WTC11 (cell line): ENCODE measurements around the gene GRIK2. TPM values are rescaled to one million over a fixed set of nuclear protein-coding genes. Genes with fewer than 3 reads are reported as not detected.

Experiments used
- ATAC-seq: fragments of 200-7000 bp; cut with Tn5 transposase; 2 replicates; pipeline ENCODE4 v1.10.0; 2021; ENCODE audit warnings: mild to moderate bottlenecking, moderate library complexity
- CTCF ChIA-PET: fragments of 300-600 bp; sonication (Branson Sonifier 250); formaldehyde crosslinking; loops from one replicate; lab custom pipeline; 2021; ENCODE audit warnings: antibody characterized with exemption; lab: Charles Lee
- POLR2A ChIA-PET: fragments of 350-600 bp; sonication (Branson Sonifier 250); formaldehyde crosslinking; loops from one replicate; lab custom pipeline; 2021; ENCODE audit warnings: antibody characterized with exemption; lab: Charles Lee
- DNase-seq: peaks from one replicate; pipeline ENCODE4 v3.0.0; 2021; ENCODE audit warnings: low spot score
- H3K27ac Mint-ChIP-seq: 2 replicates; pipeline ENCODE4 v1.8.0; 2021; ENCODE audit warnings: mixed read lengths
- H3K27me3 Mint-ChIP-seq: 2 replicates; pipeline ENCODE4 v1.8.0; 2021; ENCODE audit warnings: low read depth, mild to moderate bottlenecking, moderate library complexity, mixed read lengths
- H3K36me3 Mint-ChIP-seq: 2 replicates; pipeline ENCODE4 v1.8.0; 2021; ENCODE audit warnings: mixed read lengths
- H3K4me1 Mint-ChIP-seq: 2 replicates; pipeline ENCODE4 v1.8.0; 2022; ENCODE audit warnings: mixed read lengths
- H3K4me3 Mint-ChIP-seq: 2 replicates; pipeline ENCODE4 v1.8.0; 2021; ENCODE audit warnings: mild to moderate bottlenecking, moderate library complexity, mixed read lengths
- H3K9me3 Mint-ChIP-seq: 2 replicates; pipeline ENCODE4 v1.8.0; 2021; ENCODE audit warnings: mixed read lengths
- CREM ChIP-seq: sonication (generic); formaldehyde crosslinking; IDR thresholded peaks from 2 replicates; pipeline ENCODE4 v1.8.1; 2022; ENCODE audit warnings: mild to moderate bottlenecking, missing genetic modification reagents, moderate library complexity
- ELF4 ChIP-seq: sonication (generic); formaldehyde crosslinking; IDR thresholded peaks from 2 replicates; pipeline ENCODE4 v1.8.1; 2022; ENCODE audit warnings: low read depth, mild to moderate bottlenecking, moderate library complexity, missing genetic modification reagents
- JAZF1 ChIP-seq: fragments of 250-450 bp; sonication (Bioruptor Pico); IDR thresholded peaks from 2 replicates; pipeline ENCODE4 v1.9.0; 2021; ENCODE audit warnings: moderate library complexity, mild to moderate bottlenecking, inconsistent platforms
- SOX15 ChIP-seq: fragments of 250-450 bp; sonication (Bioruptor Pico); IDR thresholded peaks from 2 replicates; pipeline ENCODE4 v1.9.0; 2021; ENCODE audit warnings: mild to moderate bottlenecking
- SP1 ChIP-seq: sonication (generic); formaldehyde crosslinking; conservative IDR thresholded peaks from 2 replicates; pipeline ENCODE4 v1.8.1; 2022; ENCODE audit warnings: missing genetic modification reagents
- TEAD4 ChIP-seq: sonication (generic); formaldehyde crosslinking; IDR thresholded peaks from 2 replicates; pipeline ENCODE4 v1.8.0; 2022; ENCODE audit warnings: mild to moderate bottlenecking, missing genetic modification reagents
- ZNF121 ChIP-seq: sonication (generic); formaldehyde crosslinking; IDR thresholded peaks from 2 replicates; pipeline ENCODE4 v1.8.0; 2023; ENCODE audit warnings: missing genetic modification reagents
- ZNF219 ChIP-seq: sonication (generic); formaldehyde crosslinking; IDR thresholded peaks from 2 replicates; pipeline ENCODE4 v1.8.0; 2023; ENCODE audit warnings: missing genetic modification reagents, mild to moderate bottlenecking, borderline replicate concordance
- total RNA-seq: library from RNA; stranded (reverse); gene quantifications from 3 replicates; pipeline ENCODE4 v1.2.3, GENCODE V29; 2021
- TF ChIP-seq, protein P1 (sequence below): sonication (generic); formaldehyde crosslinking; IDR thresholded peaks from 2 replicates; pipeline ENCODE4 v1.8.1; 2022; ENCODE audit warnings: low read depth, missing genetic modification reagents, borderline replicate concordance
- TF ChIP-seq, protein P2 (sequence below): fragments of 200-600 bp; IDR thresholded peaks from 2 replicates; pipeline ENCODE4 v1.8.0; 2022; ENCODE audit warnings: antibody characterized with exemption
- TF ChIP-seq, protein P3 (sequence below): sonication (generic); formaldehyde crosslinking; IDR thresholded peaks from 2 replicates; pipeline ENCODE4 v1.8.1; 2022; ENCODE audit warnings: missing genetic modification reagents, borderline replicate concordance
- TF ChIP-seq, protein P4 (sequence below): sonication (generic); formaldehyde crosslinking; IDR thresholded peaks from 2 replicates; pipeline ENCODE4 v1.8.0; 2023; ENCODE audit warnings: mild to moderate bottlenecking, missing genetic modification reagents
- TF ChIP-seq, protein P5 (sequence below): fragments of 250-450 bp; sonication (Bioruptor Pico); conservative IDR thresholded peaks from 2 replicates; pipeline ENCODE4 v1.9.0; 2021; ENCODE audit warnings: mild to moderate bottlenecking
- TF ChIP-seq, protein P6 (sequence below): sonication (generic); formaldehyde crosslinking; IDR thresholded peaks from 2 replicates; pipeline ENCODE4 v1.8.0; 2022; ENCODE audit warnings: missing genetic modification reagents

Gene GRIK2
- total RNA-seq, 1 experiment from 2014 or later = 2.7 TPM

DNA sequence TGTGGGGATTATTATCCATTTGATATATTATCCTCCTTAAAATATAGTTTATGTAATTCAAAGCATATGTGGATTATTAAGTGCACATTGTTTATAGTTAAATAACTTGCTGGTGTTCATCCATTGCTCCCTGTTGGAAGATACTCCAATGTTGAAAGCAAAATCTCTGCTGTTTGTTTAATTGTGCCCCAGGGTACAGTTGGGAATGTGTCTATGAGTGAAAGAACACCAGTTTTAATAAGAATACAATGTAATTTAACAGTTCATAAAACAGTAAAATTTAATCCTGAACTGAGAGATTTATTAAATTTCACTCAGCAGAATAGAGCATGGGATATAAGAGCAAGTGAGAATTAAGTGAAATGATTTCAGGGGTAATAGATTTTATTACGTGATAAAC lies 364.9 kb downstream of the GRIK2 start (continued):
- TF ChIP-seq ZNF219 (no peak), CREM (CRISPR knock-in tag) (no peak), JAZF1 (CRISPR knock-in tag) (no peak)
- TF ChIP-seq, protein P1, sequence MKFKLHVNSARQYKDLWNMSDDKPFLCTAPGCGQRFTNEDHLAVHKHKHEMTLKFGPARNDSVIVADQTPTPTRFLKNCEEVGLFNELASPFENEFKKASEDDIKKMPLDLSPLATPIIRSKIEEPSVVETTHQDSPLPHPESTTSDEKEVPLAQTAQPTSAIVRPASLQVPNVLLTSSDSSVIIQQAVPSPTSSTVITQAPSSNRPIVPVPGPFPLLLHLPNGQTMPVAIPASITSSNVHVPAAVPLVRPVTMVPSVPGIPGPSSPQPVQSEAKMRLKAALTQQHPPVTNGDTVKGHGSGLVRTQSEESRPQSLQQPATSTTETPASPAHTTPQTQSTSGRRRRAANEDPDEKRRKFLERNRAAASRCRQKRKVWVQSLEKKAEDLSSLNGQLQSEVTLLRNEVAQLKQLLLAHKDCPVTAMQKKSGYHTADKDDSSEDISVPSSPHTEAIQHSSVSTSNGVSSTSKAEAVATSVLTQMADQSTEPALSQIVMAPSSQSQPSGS (CRISPR knock-in tag) = no peak

DNA sequence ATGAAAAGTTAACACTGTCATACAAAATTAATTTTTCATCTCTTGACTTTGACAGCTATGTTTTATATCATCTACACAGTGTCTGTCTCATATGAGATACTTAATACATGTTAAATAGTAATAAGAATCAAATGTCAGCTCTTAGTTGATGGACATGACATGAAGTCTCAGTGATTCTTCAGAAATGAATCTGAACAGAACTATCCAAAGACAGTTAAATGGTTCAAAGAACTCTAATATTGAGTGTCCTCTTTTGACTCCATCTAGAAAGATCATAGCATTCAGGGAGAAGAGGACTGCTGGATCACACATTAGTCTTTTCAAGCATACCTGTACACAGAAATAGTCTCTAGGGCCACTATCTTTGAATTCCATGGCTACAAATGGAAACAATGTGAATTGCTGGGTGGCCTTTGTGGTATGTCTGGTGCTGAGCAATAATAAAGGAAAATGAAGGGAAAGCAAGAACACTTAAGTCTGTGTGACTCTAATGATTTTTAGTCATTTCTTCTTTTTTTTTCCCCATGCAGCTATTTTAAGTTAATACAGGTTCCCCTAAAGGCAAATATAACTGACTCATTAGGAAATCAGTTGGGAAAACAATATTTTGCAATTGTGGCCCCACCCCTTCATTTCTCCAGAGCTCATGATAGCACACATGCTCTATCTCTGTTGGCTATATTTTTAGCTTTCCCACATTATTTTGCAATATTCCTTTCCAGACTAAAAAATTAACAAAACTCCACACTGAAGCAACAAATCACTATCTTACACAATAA lies 367.5 kb downstream of the GRIK2 start:
- no peak overlapping the region for H3K27ac Mint-ChIP-seq
- CTCF ChIA-PET = no interaction called here

DNA sequence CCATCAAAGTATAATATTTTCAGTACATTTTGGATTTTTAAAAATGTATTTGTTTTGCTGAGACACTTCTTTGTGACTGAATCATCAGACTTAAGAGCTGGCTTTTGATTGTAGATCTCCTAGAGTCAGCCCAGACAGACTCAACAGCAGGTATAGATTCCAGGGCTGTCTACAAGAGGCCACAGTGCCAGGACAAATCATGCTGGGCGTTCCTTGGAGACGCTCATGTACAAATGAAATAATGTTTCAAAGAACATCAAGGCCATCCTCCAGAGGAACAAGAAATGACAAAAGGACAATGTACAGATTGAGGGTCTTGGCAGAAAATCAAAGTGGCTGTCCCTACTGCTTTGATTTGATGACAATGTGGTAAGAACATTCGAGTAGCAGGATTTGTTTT lies 369.3 kb downstream of the GRIK2 start:
- DNase-seq (no peak), ATAC-seq (no peak; the same call in 1 of the 2 replicates)
- H3K27ac Mint-ChIP-seq = peak overlapping the region; percentile 47
- ChIA-PET POLR2A (no interaction called here), CTCF (interaction anchor here (0.6 kb wide), 1 partner anchor 10 kb away, joined by 5 read pairs; no protein-coding TSS in a partner anchor)
- H3K4me3 Mint-ChIP-seq = no peak overlapping the region
- TF ChIP-seq ZNF121 (CRISPR knock-in tag) (no peak), ELF4 (CRISPR knock-in tag) (no peak)
- TF ChIP-seq, protein P2, sequence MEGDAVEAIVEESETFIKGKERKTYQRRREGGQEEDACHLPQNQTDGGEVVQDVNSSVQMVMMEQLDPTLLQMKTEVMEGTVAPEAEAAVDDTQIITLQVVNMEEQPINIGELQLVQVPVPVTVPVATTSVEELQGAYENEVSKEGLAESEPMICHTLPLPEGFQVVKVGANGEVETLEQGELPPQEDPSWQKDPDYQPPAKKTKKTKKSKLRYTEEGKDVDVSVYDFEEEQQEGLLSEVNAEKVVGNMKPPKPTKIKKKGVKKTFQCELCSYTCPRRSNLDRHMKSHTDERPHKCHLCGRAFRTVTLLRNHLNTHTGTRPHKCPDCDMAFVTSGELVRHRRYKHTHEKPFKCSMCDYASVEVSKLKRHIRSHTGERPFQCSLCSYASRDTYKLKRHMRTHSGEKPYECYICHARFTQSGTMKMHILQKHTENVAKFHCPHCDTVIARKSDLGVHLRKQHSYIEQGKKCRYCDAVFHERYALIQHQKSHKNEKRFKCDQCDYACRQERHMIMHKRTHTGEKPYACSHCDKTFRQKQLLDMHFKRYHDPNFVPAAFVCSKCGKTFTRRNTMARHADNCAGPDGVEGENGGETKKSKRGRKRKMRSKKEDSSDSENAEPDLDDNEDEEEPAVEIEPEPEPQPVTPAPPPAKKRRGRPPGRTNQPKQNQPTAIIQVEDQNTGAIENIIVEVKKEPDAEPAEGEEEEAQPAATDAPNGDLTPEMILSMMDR = no peak
- H3K27me3 Mint-ChIP-seq = no peaks in the 10 kb centered on the region
- H3K4me1 Mint-ChIP-seq = peaks cover 58% of the 10 kb centered on the region
- H3K9me3 Mint-ChIP-seq = no peaks in the 10 kb centered on the region
- no peaks in the 10 kb centered on the region for H3K36me3 Mint-ChIP-seq

More for the DNA sequence above, 367.5 kb downstream of the GRIK2 start:
- Mint-ChIP-seq H3K27me3 (no peaks in the 10 kb centered on the region), H3K9me3 (no peaks in the 10 kb centered on the region), H3K4me3 (no peak overlapping the region), H3K36me3 (no peaks in the 10 kb centered on the region), H3K4me1 (peaks cover 47% of the 10 kb centered on the region)
- POLR2A ChIA-PET = no interaction called here
- TF ChIP-seq, protein P3, sequence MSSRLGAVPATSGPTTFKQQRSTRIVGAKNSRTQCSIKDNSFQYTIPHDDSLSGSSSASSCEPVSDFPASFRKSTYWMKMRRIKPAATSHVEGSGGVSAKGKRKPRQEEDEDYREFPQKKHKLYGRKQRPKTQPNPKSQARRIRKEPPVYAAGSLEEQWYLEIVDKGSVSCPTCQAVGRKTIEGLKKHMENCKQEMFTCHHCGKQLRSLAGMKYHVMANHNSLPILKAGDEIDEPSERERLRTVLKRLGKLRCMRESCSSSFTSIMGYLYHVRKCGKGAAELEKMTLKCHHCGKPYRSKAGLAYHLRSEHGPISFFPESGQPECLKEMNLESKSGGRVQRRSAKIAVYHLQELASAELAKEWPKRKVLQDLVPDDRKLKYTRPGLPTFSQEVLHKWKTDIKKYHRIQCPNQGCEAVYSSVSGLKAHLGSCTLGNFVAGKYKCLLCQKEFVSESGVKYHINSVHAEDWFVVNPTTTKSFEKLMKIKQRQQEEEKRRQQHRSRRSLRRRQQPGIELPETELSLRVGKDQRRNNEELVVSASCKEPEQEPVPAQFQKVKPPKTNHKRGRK = 0 out of 2 replicates have a peak, but pooled peaks have one; percentile 5
- TF ChIP-seq SP1 (CRISPR knock-in tag) = no peak
- ATAC-seq = no peak; the same call in 1 of the 2 replicates
- DNase-seq = no peak

DNA sequence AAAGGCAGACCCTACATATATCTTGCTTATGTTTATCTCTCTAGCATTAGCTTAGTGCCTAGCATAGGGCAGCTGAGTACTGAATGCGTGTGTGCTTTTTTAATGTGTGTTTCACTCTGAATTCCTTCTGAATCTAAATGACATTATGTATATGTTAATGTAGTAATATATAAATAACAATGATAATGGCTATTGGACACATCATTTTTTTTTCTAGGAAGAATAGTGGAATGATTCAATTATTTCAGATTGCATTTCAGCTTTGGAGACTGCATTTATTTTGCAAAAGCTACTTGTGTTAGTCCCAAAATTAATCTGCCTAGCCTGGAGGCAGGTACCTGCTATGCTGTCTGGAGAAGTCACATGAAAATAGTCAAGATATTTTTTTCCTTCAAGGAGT lies 371.8 kb downstream of the GRIK2 start:
- H3K9me3 Mint-ChIP-seq = no peaks in the 10 kb centered on the region
- ATAC-seq (no peak), DNase-seq (no peak)
- ChIA-PET CTCF (no interaction called here), POLR2A (no interaction called here)
- H3K4me3 Mint-ChIP-seq = no peak overlapping the region
- H3K27ac Mint-ChIP-seq = no peak overlapping the region
- H3K36me3 Mint-ChIP-seq = no peaks in the 10 kb centered on the region
- H3K27me3 Mint-ChIP-seq = no peaks in the 10 kb centered on the region
- peaks cover 65% of the 10 kb centered on the region for H3K4me1 Mint-ChIP-seq
- TF ChIP-seq, protein P4, sequence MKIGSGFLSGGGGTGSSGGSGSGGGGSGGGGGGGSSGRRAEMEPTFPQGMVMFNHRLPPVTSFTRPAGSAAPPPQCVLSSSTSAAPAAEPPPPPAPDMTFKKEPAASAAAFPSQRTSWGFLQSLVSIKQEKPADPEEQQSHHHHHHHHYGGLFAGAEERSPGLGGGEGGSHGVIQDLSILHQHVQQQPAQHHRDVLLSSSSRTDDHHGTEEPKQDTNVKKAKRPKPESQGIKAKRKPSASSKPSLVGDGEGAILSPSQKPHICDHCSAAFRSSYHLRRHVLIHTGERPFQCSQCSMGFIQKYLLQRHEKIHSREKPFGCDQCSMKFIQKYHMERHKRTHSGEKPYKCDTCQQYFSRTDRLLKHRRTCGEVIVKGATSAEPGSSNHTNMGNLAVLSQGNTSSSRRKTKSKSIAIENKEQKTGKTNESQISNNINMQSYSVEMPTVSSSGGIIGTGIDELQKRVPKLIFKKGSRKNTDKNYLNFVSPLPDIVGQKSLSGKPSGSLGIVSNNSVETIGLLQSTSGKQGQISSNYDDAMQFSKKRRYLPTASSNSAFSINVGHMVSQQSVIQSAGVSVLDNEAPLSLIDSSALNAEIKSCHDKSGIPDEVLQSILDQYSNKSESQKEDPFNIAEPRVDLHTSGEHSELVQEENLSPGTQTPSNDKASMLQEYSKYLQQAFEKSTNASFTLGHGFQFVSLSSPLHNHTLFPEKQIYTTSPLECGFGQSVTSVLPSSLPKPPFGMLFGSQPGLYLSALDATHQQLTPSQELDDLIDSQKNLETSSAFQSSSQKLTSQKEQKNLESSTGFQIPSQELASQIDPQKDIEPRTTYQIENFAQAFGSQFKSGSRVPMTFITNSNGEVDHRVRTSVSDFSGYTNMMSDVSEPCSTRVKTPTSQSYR (CRISPR knock-in tag) = no peak
- TF ChIP-seq TEAD4 (CRISPR knock-in tag) (no peak), SP1 (CRISPR knock-in tag) (no peak), SOX15 (CRISPR knock-in tag) (no peak)
- TF ChIP-seq, protein P5, sequence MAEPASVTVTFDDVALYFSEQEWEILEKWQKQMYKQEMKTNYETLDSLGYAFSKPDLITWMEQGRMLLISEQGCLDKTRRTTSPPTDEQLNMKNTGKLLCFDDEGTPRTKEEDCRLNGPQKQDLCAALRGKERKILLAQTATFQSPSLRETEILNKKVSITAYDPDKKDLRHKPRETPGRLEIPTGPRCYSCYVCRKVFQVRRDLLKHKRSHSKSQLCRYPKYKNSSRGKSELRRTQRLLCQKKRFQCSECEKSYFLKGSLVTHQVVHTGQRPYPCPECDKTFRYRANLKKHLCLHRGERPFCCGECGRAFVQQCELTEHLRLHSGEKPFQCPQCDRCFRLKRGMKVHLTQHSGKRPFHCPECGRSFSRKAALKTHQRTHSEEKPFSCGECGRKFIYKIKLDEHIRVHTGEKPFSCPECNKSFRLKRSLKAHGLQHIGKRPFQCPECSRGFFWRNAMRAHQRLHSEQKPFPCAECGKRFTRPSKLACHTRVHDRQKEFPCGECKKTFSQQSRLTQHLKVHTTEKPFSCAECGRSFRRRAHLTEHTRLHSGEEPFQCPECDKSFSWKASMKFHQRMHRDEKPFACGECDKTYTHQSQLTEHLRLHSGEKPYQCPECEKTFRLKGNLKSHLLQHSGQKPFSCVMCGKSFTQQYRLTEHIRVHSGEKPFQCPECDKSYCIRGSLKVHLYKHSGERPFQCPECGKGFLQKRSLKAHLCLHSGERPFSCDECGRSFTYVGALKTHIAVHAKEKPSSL = no peak
- TF ChIP-seq, protein P6, sequence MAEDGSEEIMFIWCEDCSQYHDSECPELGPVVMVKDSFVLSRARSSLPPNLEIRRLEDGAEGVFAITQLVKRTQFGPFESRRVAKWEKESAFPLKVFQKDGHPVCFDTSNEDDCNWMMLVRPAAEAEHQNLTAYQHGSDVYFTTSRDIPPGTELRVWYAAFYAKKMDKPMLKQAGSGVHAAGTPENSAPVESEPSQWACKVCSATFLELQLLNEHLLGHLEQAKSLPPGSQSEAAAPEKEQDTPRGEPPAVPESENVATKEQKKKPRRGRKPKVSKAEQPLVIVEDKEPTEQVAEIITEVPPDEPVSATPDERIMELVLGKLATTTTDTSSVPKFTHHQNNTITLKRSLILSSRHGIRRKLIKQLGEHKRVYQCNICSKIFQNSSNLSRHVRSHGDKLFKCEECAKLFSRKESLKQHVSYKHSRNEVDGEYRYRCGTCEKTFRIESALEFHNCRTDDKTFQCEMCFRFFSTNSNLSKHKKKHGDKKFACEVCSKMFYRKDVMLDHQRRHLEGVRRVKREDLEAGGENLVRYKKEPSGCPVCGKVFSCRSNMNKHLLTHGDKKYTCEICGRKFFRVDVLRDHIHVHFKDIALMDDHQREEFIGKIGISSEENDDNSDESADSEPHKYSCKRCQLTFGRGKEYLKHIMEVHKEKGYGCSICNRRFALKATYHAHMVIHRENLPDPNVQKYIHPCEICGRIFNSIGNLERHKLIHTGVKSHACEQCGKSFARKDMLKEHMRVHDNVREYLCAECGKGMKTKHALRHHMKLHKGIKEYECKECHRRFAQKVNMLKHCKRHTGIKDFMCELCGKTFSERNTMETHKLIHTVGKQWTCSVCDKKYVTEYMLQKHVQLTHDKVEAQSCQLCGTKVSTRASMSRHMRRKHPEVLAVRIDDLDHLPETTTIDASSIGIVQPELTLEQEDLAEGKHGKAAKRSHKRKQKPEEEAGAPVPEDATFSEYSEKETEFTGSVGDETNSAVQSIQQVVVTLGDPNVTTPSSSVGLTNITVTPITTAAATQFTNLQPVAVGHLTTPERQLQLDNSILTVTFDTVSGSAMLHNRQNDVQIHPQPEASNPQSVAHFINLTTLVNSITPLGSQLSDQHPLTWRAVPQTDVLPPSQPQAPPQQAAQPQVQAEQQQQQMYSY = no peak
